ENCODE data around the gene LRRC2.
"Not testable (repeated sequence)": the region's sequence is repeated elsewhere in the genome, so short reads cannot be mapped to it uniquely, and the experiment has no call there.

LRRC2 gene

GRCh38 chr3:46566040-46566641 lies at the start of gene LRRC2:
TSS of gene LRRC2 (minus strand) at chr3:46566302. CDS start at chr3:46551591, 14,711 bp downstream.
- no peak for DNase-seq (ENCODE audit: low read depth)

DNA sequence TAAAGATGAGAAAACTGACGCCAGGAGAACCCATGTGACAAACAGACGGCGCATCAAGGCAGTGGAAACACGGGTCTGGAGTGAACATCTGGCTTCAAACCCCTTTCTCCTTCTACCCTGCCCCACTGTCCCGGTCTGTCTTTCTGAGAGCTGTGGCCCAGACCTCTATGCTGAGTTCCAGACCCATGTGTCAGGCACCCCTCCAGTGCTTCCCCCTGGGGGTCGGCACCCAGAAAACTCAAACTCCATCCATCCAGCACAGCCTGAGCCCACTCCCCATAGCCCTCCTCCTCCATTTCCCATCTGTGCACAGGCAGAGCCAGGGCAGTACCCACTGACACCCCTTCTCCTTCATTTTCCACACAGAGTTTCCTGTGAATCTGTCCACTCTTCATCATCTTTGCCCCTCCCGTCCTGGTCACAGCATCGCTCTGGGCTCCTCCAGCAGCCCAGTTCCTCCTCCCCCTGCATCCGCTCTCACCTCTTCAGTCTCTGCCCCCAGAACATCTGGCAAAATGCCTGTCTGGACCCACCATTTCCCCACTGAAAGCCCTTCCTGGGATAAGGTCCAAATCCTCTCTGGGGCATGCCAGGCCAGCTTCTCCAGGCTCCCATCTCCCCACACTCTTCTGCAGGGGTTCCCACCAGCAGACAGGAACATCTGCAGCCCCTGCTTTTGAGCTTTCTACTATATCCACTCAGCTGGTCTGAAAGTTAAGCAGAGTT lies 49.1 kb upstream of the LRRC2 start:
- no peak for DNase-seq (ENCODE audit: low read depth)

DNA sequence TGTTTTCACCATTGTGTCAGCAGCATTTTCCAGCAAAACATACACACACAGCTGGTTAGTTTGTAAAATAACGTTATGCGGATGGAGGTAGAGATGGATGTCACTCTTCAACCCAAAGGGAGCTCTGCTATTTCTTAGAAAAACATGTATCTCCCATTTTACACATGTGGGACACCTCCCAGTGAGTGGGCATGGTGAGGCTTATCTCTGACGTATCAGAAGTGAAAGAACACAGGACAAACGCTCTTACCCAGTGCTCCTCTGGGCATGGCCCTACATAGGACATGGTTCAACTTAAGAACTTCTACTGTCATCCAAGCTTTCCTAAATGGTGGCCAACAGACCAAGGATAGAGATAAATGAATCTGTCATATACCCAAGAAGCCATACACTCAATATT lies 48.3 kb upstream of the LRRC2 start:
- no peak for DNase-seq (ENCODE audit: low read depth)

DNA sequence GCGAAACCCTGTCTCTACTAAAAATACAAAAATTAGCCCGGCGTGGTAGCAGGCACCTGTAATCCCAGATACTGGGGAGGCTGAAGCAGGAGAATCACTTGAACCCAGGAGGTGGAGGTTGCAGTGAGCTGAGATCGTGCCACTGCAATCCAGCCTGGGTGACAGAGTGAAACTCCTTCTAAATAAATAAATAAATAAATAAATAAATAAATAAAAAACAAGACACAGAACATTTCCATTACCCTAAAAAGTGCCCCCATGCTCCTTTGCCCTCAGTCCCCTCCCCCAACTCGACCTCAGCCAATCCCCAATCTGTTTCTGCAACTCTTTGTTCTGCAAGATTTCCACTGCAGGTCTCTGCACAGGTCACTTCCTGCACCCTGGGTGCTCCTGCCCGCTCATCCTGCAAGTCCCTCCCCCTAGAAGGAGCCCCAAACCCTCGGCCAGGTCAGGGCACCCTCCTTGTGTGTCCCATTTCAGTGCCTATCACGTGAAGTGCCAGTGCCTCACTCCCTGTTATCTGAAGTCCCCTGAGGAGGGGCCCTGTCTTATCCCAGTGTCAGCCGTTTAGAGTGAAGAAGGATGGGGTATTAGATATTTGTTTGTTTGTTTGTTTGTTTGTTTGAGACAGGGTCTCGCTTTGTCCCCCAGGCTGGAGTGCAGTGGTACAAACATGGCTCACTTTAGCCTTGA lies 47.4 kb upstream of the LRRC2 start:
- DNase-seq (ENCODE audit: low read depth), result no peak

- no peak for DNase-seq (ENCODE audit: low read depth)
Measured at GRCh38 chr3:46612324-46612723, 46.2 kb upstream of the LRRC2 start, which contains the start of gene FAM240A. TSS of gene FAM240A (plus strand) at chr3:46612525. CDS start at chr3:46612684, 159 bp downstream.

DNA sequence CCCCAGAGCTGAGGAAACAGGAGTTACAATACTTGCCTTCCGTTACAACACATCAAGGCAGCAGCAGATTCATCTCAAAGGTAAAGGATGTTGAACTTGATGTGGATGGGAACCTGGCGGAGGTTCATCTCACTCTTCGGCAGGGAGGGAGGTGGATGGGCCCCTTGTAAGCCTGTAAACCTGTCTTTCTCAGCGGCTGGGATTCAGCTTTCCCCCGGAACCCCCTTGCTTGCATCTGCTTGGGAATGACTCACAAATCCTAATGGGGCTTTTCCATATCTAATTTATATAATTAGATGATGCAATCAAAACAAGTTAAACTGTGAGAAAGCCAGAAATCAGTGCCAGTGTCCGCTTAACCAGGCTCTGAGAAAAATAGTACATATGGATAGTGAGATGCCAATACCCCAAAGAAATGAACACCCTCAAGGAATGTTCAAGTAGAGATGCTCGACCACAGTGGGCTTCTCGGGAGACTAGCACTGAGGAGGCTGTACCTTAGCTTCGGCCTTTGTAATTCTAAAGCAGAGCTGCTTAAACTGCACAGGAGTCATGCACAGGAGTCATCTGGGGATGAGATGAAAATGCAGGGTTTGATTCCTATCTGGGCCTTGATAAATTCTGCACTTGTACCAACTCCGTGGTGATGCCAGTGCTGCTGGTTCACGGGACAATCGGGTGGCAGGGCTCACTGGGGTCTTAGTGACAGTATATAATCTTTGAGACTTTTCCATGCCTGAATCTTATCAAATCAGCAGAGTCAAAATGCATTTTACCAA lies 44.0 kb upstream of the LRRC2 start:
- no peak for DNase-seq (ENCODE audit: low read depth)

GRCh38 chr3:46609212-46609721 lies 43.2 kb upstream of the LRRC2 start:
- no peak for DNase-seq (ENCODE audit: low read depth)

- no peak for DNase-seq (ENCODE audit: low read depth)
Measured at GRCh38 chr3:46607603-46608028, 41.5 kb upstream of the LRRC2 start.

DNA sequence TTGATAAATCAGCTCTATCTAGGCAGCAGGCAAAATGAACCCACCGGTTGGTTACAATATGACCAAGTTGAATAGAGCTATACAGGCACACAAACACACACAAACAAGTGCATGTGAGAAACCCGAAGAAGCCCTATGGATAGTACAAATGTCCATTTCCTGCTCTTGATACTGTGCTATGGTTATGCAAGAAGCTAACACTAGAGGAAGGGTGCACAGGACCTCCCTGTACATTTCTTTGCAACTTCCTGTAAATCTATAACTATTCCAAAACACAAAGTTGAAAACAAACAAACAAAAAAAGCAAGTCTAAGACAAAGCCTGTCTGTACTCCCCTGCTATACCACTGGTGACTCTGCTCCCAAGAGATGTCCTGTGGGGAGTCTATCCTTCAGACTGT lies 38.0 kb upstream of the LRRC2 start:
- no peak for DNase-seq (ENCODE audit: low read depth)

DNA sequence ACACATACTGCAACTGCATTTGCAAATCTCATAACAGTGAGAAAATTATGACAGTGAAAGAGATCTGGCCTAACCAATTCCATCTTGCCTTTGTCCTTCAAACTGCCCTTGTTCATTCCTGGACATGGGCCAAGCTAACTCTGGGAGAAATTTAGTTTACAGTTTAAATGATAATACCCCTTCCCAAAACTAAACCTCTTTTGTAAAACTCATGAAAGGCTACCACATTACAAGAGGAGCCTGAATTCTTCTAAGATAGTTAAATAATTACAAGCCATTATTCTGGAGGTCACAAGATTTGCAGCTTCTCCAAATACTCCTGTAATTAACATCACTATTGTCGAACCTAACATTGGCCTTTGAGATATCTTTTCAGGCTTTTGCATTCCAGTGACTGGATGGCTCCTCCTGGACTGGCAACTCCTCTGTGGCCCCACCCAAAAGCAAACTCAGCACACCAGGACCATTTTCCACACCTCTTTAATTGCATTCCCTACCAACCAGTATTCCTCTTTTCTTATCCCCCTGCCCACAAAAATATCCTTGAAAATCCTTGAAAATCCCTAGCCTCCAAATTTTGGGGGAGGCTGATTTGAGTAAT lies 37.4 kb upstream of the LRRC2 start:
- DNase-seq (ENCODE audit: low read depth), result no peak

DNA sequence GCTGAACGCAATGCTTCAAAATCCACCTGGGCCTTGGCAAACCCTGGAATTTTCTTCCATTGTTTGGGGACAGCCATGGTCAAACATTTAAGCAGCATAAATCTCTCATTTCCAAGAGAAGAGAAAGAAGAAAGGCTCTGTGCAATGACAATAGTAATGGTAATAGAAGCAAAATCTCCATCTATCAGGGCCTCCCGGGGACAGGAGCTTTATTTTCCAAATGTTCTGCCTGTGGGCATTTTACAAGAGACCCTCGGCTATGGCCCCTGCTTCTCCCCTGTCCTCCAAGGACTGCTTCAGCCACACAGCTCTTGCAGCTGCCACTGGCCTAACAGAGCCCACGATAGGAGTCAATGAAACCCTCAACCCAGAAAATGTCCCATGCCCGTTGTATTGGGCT lies 33.5 kb upstream of the LRRC2 start:
- no peak for DNase-seq (ENCODE audit: low read depth)

- no peak for DNase-seq (ENCODE audit: low read depth)
Measured at GRCh38 chr3:46595819-46596314, 29.8 kb upstream of the LRRC2 start.

DNA sequence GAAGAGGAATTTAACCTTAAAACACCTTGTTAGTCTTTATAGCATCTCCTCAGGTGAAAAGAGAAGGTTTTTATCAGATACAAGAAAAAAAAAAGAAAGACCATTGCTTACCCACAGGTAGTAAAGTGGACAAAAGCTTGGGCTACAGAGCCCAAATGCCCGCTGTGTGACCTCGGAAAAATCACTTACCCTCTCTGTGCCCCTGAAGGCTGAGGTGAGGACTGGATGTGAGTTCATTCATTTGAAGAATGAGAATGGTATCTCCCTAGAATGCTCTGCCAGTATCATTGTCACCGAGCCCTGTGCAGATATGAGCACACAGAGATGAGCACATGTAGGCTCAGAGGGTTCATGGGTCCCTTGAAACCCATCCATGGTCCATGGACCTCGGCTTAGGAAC lies 28.6 kb upstream of the LRRC2 start:
- no peak for DNase-seq (ENCODE audit: low read depth)

DNA sequence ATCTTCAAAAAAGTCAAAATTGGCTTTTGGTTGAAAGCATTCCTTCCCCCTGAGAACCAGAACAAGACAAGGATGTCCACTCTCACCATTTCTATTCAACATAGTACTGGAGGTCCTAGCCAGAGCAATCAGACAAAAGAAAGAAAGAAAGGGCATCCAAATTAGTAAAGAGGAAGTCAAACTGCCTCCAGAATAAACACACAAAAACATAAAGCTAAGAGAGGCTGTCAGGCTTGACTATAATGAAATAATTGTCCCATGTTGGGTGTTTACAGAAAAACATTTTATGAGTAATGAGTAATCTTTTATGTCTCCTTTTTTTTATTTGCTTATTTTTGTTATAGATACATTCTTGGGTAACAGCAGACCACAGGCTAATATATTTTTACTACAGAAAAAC lies 27.9 kb upstream of the LRRC2 start:
- DNase-seq (ENCODE audit: low read depth), result no peak

DNA sequence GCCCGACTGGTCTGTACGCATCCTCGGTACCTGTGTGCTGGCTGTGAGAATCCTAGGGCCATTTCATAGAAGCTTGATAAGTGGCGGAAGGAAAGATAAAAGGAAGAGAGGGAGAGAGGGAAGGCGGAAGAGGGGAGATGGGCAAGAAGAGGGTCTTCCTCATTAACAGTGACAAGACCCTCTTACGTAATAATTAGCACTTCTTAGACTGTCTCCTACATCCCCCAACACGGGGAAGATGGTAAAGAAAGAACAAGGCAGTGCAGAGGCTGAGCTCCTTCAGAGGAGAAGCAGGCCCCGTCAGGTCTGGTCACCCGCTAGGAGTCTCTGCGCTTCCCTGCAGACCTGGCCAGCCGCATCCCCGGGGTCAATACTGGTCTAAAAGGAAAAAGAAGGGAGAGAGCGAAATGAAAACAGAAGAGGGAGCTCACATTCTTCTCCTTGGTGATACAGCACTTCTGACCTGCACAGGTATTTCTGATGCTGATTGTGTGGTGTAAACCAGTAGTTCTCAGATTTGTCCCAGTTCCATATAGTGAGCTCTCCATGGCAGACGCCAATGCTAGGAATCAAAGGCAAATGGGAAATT lies 27.3 kb upstream of the LRRC2 start:
- no peak for DNase-seq (ENCODE audit: low read depth)

- DNase-seq (ENCODE audit: low read depth), result not testable (repeated sequence)
Measured at GRCh38 chr3:46587268-46587667, 21.2 kb upstream of the LRRC2 start.

- DNase-seq (ENCODE audit: low read depth), result no peak
Measured at GRCh38 chr3:46586738-46587246, 20.7 kb upstream of the LRRC2 start.

DNA sequence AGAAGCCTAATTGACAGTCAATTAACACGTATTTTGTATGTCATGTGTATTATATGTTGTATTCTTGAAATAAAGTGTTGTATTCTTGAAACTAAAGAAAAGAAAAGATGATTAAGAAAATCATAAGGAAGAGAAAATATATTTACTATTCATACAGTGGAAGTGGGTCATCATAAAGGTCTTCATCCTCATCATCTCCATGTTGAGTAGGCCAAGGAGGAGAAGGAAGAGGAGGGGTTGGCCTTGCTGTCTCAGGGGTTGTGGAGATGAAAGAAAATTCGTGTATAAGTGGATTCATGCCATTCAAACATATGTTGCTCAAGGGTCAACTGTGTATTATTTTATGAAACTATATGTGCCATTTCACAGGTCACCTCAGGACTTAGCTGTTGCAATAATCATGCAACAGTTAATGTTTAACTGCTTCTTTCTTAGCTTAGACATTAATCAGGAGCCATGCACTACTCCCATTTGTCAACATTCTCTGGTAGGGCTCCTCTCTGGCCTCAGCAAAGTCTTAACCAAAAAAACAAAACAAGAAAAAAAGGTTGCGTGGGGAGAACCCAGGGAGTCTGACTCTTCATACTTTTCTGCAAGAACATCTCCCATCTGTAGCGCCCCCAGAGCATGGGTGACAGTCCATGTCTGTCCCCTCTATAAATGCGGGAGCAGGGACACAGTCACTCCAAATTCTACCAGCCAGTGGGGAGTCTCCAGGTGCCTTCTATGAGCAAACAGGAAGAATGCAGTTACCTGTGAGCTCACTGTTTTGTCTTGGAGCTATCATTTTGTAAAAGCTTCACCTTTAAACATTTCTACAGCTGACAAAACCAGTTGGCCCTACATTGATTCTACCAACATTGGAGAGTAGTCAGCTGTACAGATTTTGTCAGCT lies 19.9 kb upstream of the LRRC2 start:
- DNase-seq (ENCODE audit: low read depth), result no peak

DNA sequence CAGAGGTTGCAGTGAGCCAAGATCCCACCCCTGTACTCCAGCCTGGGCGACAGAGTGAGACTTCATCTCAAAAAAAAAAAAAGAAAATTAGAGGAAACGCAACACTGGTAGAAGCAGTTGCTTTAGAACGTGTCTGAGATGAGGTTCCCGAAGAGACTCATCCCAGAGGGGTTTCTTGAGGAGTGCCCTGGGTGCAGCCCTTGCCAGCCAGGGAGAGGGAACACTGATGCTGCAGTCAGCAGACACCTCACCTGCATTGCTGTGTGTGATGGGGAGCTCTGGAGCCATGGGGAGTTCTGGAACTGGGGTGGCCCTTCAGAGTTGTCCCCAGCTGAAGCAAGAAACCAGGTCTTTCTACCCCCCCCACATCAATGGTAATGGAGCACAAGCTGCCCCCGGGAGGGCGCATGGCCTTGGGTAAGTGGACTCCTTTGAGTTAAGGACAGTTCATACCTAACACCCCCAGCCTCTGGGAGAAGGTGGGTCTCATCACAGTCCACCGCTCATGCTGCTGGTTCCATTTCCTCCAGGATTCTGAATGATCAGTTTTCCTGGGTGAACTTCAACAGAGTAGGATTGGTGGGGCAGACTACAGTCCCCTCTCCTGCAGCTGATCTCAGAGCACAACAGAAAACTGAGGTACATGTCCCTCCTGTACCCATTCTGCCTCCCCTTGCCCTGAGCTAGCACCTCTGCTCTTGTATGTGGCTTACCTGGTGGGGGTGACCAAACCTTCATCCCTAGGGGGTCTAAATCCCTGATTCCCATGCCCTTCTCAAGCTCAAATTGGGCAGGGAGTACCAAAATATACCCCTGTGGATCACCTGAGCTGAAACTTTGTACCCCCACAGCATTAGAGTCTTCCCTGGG lies 18.7 kb upstream of the LRRC2 start:
- DNase-seq (ENCODE audit: low read depth), result no peak

Data from activated T-helper 9 cell treated with anti-CD3 and anti-CD28 coated beads, Interleukin-2, amount 50 U/mL, for 16 hours (primary cell).